ENCODE results near the gene RAB15. TPM values are rescaled to one million over a fixed set of nuclear protein-coding genes. Genes with fewer than 3 reads are reported as not detected.
A peak's percentile ranks its signal among the peaks of the same experiment; 100 is the strongest.

Gene RAB15
- total and polyA plus RNA-seq, 2 donors from 2014 or later = 18.3 to 21.7 TPM

- no peak overlapping the region for H3K9ac ChIP-seq (ENCODE audit: low read length in 3 of 3)
- H3K27ac ChIP-seq (ENCODE audit: low read depth in 2 of 2, low read length in 2 of 2) = no peak overlapping the region
- intact Hi-C loops (cut with DNase I) = no loop called here
- DNase-seq (peak in 1 of 5 donors; percentile 22), FAIRE-seq (no peak)
- H3K4me3 ChIP-seq (ENCODE audit: low read length in 3 of 3) = no peak overlapping the region
- peaks cover 0 to 7% (median 4%) of the 10 kb centered on the region in 3 donors for H3K36me3 ChIP-seq (ENCODE audit: control insufficient read depth in 2 of 3, insufficient read depth in 3 of 3, low read length in 3 of 3)
- H3K27me3 ChIP-seq (ENCODE audit: control insufficient read depth, insufficient read depth, low read length) = no peaks in the 10 kb centered on the region
- H3K9me3 ChIP-seq (ENCODE audit: control insufficient read depth in 2 of 3, insufficient read depth in 1 of 3, low read length in 3 of 3) = no peaks in the 10 kb centered on the region
- H3K4me1 ChIP-seq (ENCODE audit: control insufficient read depth in 2 of 3, insufficient read depth in 2 of 3, low read depth in 1 of 3, low read length in 3 of 3) = peaks cover 0 to 15% (median 0%) of the 10 kb centered on the region in 3 donors
- no peak for TF ChIP-seq CTCF (IDR thresholded peaks at IDR 0.05; ENCODE audit: borderline replicate concordance, extremely low read depth, insufficient read depth)
These were observed 21.2 kb downstream of the RAB15 start for GRCh38 chr14:64950889-64951288.

- TF ChIP-seq CTCF (IDR thresholded peaks at IDR 0.05; ENCODE audit: borderline replicate concordance, extremely low read depth, insufficient read depth) = no peak
- FAIRE-seq (no peak), DNase-seq (peak in 1 of 5 donors; percentile 55)
These were observed 23.4 kb downstream of the RAB15 start for GRCh38 chr14:64948612-64949210.

GRCh38 chr14:64947710-64948611, 24.2 kb downstream of the RAB15 start:
- Histone ChIP-seq H3K27me3 (ENCODE audit: control insufficient read depth, insufficient read depth, low read length) (no peaks in the 10 kb centered on the region), H3K36me3 (ENCODE audit: control insufficient read depth in 2 of 3, insufficient read depth in 3 of 3, low read length in 3 of 3) (peaks cover 0 to 7% (median 4%) of the 10 kb centered on the region in 3 donors), H3K9ac (ENCODE audit: low read length in 3 of 3) (no peak overlapping the region), H3K27ac (ENCODE audit: low read depth in 2 of 2, low read length in 2 of 2) (peak overlapping the region; percentile 5 to 68), H3K4me3 (ENCODE audit: low read length in 3 of 3) (no peak overlapping the region), H3K4me1 (ENCODE audit: control insufficient read depth in 2 of 3, insufficient read depth in 2 of 3, low read depth in 1 of 3, low read length in 3 of 3) (peaks cover 0 to 5% (median 0%) of the 10 kb centered on the region in 3 donors), H3K9me3 (ENCODE audit: control insufficient read depth in 2 of 3, insufficient read depth in 1 of 3, low read length in 3 of 3) (no peaks in the 10 kb centered on the region)
- DNase-seq (peak in 2 of 5 donors; percentile 31 to 59), FAIRE-seq (no peak)
- intact Hi-C loops (cut with DNase I) = no loop called here
- TF ChIP-seq CTCF (IDR thresholded peaks at IDR 0.05; ENCODE audit: borderline replicate concordance, extremely low read depth, insufficient read depth) = no peak

More at GRCh38 chr14:64948612-64949210, 23.4 kb downstream of the RAB15 start:
- Histone ChIP-seq H3K4me1 (ENCODE audit: control insufficient read depth in 2 of 3, insufficient read depth in 2 of 3, low read depth in 1 of 3, low read length in 3 of 3) (peaks cover 0 to 8% (median 0%) of the 10 kb centered on the region in 3 donors), H3K27ac (ENCODE audit: low read depth in 2 of 2, low read length in 2 of 2) (no peak overlapping the region), H3K4me3 (ENCODE audit: low read length in 3 of 3) (no peak overlapping the region), H3K9ac (ENCODE audit: low read length in 3 of 3) (no peak overlapping the region), H3K36me3 (ENCODE audit: control insufficient read depth in 2 of 3, insufficient read depth in 3 of 3, low read length in 3 of 3) (peaks cover 0 to 7% (median 4%) of the 10 kb centered on the region in 3 donors), H3K27me3 (ENCODE audit: control insufficient read depth, insufficient read depth, low read length) (no peaks in the 10 kb centered on the region), H3K9me3 (ENCODE audit: control insufficient read depth in 2 of 3, insufficient read depth in 1 of 3, low read length in 3 of 3) (no peaks in the 10 kb centered on the region)
- intact Hi-C loops (cut with DNase I) = no loop called here

All from kidney (tissue), 14 donors.